ENCODE data around the gene MKLN1. TPM values are rescaled to one million over a fixed set of nuclear protein-coding genes. Genes with fewer than 3 reads are reported as not detected.

Gene MKLN1
- total and polyA plus RNA-seq, 2 of the 13 experiments (the other 11 are each of a cell fraction or from before 2014, with no cell fraction given), result 33.6 to 43.5 TPM

- TF ChIP-seq HMG20B (CRISPR knock-in tag; conservative IDR thresholded peaks at IDR 0.05) (no peak), KMT2B (CRISPR knock-in tag; IDR thresholded peaks at IDR 0.05) (no peak), ZNF552 (CRISPR knock-in tag; IDR thresholded peaks at IDR 0.05; ENCODE audit: borderline replicate concordance) (no peak), ZNF496 (CRISPR knock-in tag; IDR thresholded peaks at IDR 0.05; ENCODE audit: insufficient replicate concordance) (no peak), ZNF121 (CRISPR knock-in tag; IDR thresholded peaks at IDR 0.05) (peak; percentile 65), ZNF235 (CRISPR knock-in tag; IDR thresholded peaks at IDR 0.05; ENCODE audit: borderline replicate concordance) (no peak), NCOA2 (CRISPR knock-in tag; IDR thresholded peaks at IDR 0.05) (no peak), ZNF274 (CRISPR knock-in tag; IDR thresholded peaks at IDR 0.05) (no peak), ZNF484 (CRISPR knock-in tag; IDR thresholded peaks at IDR 0.05; ENCODE audit: borderline replicate concordance, low read depth) (no peak), CHD4 (IDR thresholded peaks at IDR 0.05; ENCODE audit: borderline replicate concordance, low read length) (no peak), TAF15 (IDR thresholded peaks at IDR 0.05; ENCODE audit: low read depth, low read length, poor library complexity, severe bottlenecking) (no peak), NAIF1 (CRISPR knock-in tag; IDR thresholded peaks at IDR 0.05; ENCODE audit: borderline replicate concordance) (no peak), ZNF441 (CRISPR knock-in tag; IDR thresholded peaks at IDR 0.05; ENCODE audit: borderline replicate concordance) (no peak), ESRRA (CRISPR knock-in tag; IDR thresholded peaks at IDR 0.05; ENCODE audit: low read depth) (no peak), SIX1 (CRISPR knock-in tag; IDR thresholded peaks at IDR 0.05; ENCODE audit: borderline replicate concordance) (no peak), ARID3A (IDR thresholded peaks at IDR 0.05; ENCODE audit: low read depth, low read length) (no peak), LRRFIP1 (CRISPR knock-in tag; conservative IDR thresholded peaks at IDR 0.05) (no peak), BORCS8-MEF2B (CRISPR knock-in tag; IDR thresholded peaks at IDR 0.05) (no peak), MAFK (conservative IDR thresholded peaks at IDR 0.05 in 1 of 2, IDR thresholded peaks at IDR 0.05 in 1 of 2; ENCODE audit: low read length in 2 of 2) (no peak), ZMYM4 (CRISPR knock-in tag; IDR thresholded peaks at IDR 0.05) (peak; percentile 64), RARA (CRISPR knock-in tag; IDR thresholded peaks at IDR 0.05) (0 out of 2 replicates have a peak, but pooled peaks have one; percentile 45)
- TF ChIP-seq, protein P1, sequence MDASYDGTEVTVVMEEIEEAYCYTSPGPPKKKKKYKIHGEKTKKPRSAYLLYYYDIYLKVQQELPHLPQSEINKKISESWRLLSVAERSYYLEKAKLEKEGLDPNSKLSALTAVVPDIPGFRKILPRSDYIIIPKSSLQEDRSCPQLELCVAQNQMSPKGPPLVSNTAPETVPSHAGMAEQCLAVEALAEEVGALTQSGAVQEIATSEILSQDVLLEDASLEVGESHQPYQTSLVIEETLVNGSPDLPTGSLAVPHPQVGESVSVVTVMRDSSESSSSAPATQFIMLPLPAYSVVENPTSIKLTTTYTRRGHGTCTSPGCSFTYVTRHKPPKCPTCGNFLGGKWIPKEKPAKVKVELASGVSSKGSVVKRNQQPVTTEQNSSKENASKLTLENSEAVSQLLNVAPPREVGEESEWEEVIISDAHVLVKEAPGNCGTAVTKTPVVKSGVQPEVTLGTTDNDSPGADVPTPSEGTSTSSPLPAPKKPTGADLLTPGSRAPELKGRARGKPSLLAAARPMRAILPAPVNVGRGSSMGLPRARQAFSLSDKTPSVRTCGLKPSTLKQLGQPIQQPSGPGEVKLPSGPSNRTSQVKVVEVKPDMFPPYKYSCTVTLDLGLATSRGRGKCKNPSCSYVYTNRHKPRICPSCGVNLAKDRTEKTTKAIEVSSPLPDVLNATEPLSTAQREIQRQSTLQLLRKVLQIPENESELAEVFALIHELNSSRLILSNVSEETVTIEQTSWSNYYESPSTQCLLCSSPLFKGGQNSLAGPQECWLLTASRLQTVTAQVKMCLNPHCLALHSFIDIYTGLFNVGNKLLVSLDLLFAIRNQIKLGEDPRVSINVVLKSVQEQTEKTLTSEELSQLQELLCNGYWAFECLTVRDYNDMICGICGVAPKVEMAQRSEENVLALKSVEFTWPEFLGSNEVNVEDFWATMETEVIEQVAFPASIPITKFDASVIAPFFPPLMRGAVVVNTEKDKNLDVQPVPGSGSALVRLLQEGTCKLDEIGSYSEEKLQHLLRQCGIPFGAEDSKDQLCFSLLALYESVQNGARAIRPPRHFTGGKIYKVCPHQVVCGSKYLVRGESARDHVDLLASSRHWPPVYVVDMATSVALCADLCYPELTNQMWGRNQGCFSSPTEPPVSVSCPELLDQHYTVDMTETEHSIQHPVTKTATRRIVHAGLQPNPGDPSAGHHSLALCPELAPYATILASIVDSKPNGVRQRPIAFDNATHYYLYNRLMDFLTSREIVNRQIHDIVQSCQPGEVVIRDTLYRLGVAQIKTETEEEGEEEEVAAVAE (CRISPR knock-in tag; IDR thresholded peaks at IDR 0.05; ENCODE audit: borderline replicate concordance), result no peak
Measured at GRCh38 chr7:131404226-131404911, 76.7 kb downstream of the MKLN1 start (continued).

Measured in HepG2 (cell line).